ENCODE results near the gene TOR2A. TPM values are rescaled to one million over a fixed set of nuclear protein-coding genes. Genes with fewer than 3 reads are reported as not detected.

The TOR2A gene
- total RNA-seq, 1 donor from 2014 or later = 2.3 TPM

DNA sequence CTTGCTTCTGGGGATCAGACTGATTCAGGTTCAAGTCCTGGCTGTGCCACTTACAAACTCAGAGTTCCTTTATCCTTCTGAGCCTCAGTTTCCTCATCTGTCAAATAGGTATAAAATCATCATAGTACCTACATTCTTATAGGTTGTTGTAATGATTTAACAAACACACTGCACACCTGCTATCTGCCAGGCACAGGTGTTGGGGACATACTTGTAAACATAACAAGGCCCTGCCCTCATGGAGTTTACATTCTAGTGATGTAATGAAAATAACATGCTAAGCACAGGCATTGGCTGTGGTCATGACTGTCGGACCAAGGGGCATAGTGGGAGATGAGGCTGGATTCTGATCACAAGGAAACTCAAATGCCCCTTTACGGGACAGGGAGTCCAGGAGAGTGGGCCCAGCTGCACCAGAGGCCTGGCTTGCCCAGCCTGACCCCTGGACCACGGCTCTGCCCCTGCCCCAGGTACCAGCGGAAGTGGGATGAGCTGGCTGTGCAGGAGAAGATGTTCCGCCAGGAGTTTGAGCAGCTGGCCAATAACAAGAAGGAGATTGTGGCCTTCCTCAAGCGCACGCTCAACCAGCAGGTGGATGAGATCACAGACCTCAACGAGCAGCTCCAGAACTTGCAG lies 26.0 kb downstream of the TOR2A start:
- intact Hi-C loops (cut with micrococcal nuclease) = no loop called here
- Histone ChIP-seq H3K27me3 (ENCODE audit: low read depth) (no peaks in the 10 kb centered on the region), H3K9me3 (replicated peaks) (no peaks in the 10 kb centered on the region), H3K27ac (replicated peaks) (no peak overlapping the region), H3K4me3 (no peak overlapping the region), H3K36me3 (no peaks in the 10 kb centered on the region), H3K4me1 (peaks cover 3% of the 10 kb centered on the region)
- no peak for TF ChIP-seq CTCF (IDR thresholded peaks at IDR 0.05; ENCODE audit: borderline replicate concordance)
- DNase-seq = no peak

GRCh38 chr9:127707766-127708165 lies 27.3 kb downstream of the TOR2A start:
- no peaks in the 10 kb centered on the region for H3K9me3 ChIP-seq (replicated peaks)
- TF ChIP-seq CTCF (IDR thresholded peaks at IDR 0.05; ENCODE audit: borderline replicate concordance) = no peak
- no peaks in the 10 kb centered on the region for H3K36me3 ChIP-seq
- H3K27ac ChIP-seq (replicated peaks) = no peak overlapping the region
- intact Hi-C loops (cut with micrococcal nuclease) = no loop called here
- no peak for DNase-seq
- no peaks in the 10 kb centered on the region for H3K4me1 ChIP-seq
- no peak overlapping the region for H3K4me3 ChIP-seq
- H3K27me3 ChIP-seq (ENCODE audit: low read depth) = no peaks in the 10 kb centered on the region

DNA sequence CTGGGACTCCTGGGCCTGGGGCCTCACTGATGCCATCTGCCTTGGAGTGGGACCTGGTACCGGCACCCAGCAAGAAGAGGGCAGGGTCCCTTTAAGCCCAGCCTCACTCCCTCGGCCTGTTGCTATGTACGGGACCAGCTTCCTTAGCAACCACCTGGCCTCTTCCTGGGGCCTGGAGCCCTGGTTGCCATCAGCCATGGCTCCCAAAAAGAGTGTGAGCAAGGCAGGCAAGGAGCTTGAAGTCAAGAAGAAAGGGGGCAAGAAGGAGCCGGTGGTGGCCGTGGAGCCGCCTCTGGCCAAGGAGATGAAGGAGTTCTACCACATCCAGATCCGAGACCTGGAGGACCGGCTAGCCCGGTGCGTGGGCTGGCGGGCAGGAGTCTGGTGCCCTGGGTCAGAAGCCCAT lies 28.3 kb downstream of the TOR2A start, which contains the start of gene CFAP157:
CFAP157 (plus strand) TSS at position 153 of the 406 bp plus-strand sequence; CDS start at position 197, 44 bp downstream.
- Histone ChIP-seq H3K36me3 (no peaks in the 10 kb centered on the region), H3K4me1 (no peaks in the 10 kb centered on the region), H3K4me3 (no peak within 1 kb of the TSS), H3K9me3 (replicated peaks) (no peaks in the 10 kb centered on the region), H3K27ac (replicated peaks) (no peak within 1 kb of the TSS), H3K27me3 (ENCODE audit: low read depth) (no peaks in the 10 kb centered on the region)
- no peak for DNase-seq
- intact Hi-C loops (cut with micrococcal nuclease) = no loop called here
- no peak for TF ChIP-seq CTCF (IDR thresholded peaks at IDR 0.05; ENCODE audit: borderline replicate concordance)

DNA sequence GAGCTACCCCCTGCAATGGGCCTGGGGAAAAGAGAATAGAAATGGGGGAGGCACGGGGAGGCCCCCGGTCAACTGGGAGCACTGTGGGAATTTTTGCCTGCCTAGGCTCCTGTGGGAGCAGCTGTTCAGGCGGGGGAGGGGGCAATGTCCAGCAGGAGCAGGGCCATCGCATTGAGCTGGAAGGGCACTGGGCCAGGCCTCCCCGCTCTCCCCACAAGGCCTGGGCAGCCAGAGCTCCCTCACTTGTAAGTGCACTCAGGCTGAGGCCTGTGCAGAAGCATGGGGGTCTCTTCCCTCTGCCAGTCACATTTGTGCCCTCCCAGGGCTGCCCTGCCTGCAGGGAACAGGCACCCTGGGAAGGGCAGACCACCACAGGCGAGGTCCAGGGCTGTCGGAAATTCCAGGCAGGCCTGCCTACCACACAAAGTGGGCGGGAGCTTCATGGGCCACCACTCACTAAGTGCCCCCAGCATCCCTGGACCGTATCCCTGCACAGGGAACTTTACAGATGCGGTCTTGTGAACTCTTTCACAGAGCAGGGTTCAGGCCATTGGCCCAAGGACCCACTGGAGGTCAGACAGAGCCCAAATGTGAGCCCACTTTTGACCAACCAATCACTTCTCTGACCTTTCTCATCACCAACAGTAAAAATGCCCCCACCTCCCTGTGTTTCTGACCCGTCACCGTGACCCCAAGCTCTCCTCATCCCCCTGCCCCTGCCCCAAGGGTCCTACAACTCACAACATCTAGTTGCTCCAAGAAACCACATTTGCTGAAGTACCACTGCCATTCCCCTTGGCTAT lies 29.3 kb downstream of the TOR2A start:
- no peaks in the 10 kb centered on the region for H3K27me3 ChIP-seq (ENCODE audit: low read depth)
- no peaks in the 10 kb centered on the region for H3K36me3 ChIP-seq
- intact Hi-C loops (cut with micrococcal nuclease) = no loop called here
- H3K4me3 ChIP-seq = no peak overlapping the region
- H3K27ac ChIP-seq (replicated peaks) = no peak overlapping the region
- DNase-seq = no peak
- H3K4me1 ChIP-seq = no peaks in the 10 kb centered on the region
- TF ChIP-seq CTCF (IDR thresholded peaks at IDR 0.05; ENCODE audit: borderline replicate concordance) = no peak
- H3K9me3 ChIP-seq (replicated peaks) = no peaks in the 10 kb centered on the region

DNA sequence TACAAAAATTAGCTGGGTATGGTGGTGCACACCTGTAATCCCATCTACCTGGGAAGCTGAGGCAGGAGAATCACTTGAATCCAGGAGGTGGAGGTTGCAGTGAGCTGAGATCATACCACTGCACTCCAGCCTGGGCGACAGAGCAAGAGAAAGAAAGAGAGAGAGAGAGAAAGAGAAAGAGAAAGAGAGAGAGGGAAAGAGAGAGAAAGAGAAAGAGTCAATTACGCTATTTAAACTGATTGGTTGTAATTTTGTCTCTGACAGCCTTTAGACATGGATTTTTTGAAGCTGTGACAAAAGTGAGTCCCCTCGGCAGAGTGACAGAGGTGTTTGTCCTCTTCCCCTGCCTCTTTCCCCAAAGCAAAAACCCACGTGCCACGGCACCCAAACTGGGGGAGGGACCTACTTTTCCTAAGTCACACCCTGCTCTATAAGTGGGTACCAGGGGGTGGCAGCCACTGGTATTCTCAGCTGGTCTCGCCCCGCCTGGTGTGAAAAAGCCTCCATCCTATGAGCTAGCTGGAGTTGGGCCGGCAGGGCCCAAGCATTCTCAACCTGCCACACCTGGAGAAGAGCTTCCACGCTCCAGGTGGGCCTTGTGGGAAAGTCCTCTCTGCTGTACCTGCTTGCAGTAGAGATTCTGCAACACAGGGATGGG lies 31.7 kb downstream of the TOR2A start:
- H3K36me3 ChIP-seq = no peaks in the 10 kb centered on the region
- TF ChIP-seq CTCF (IDR thresholded peaks at IDR 0.05; ENCODE audit: borderline replicate concordance) = no peak
- intact Hi-C loops (cut with micrococcal nuclease) = no loop called here
- no peak overlapping the region for H3K27ac ChIP-seq (replicated peaks)
- H3K9me3 ChIP-seq (replicated peaks) = no peaks in the 10 kb centered on the region
- no peak for DNase-seq
- H3K27me3 ChIP-seq (ENCODE audit: low read depth) = no peaks in the 10 kb centered on the region
- peaks cover 8% of the 10 kb centered on the region for H3K4me1 ChIP-seq
- H3K4me3 ChIP-seq = no peak overlapping the region

Data from left ventricle myocardium inferior (tissue), 1 donor.